ENCODE data around the gene HES3. TPM values are rescaled to one million over a fixed set of nuclear protein-coding genes. Genes with fewer than 3 reads are reported as not detected.

The HES3 gene
- total RNA-seq, 1 experiment from 2014 or later, result not detected

GRCh38 chr1:6271006-6271405, 27.0 kb downstream of the HES3 start:
- H3K27ac ChIP-seq, result peak overlapping the region; percentile 89
- peaks cover 59% of the 10 kb centered on the region for H3K4me1 ChIP-seq
- H3K36me3 ChIP-seq, result no peaks in the 10 kb centered on the region
- no peaks in the 10 kb centered on the region for H3K27me3 ChIP-seq
- H3K4me3 ChIP-seq, result no peak overlapping the region
- DNase-seq, result peak in 1 of 2 experiments; percentile 40
- H3K9me3 ChIP-seq (replicated peaks), result no peaks in the 10 kb centered on the region

GRCh38 chr1:6271554-6271953, 27.6 kb downstream of the HES3 start:
- Histone ChIP-seq H3K36me3 (no peaks in the 10 kb centered on the region), H3K4me1 (peaks cover 64% of the 10 kb centered on the region), H3K27me3 (no peaks in the 10 kb centered on the region), H3K9me3 (replicated peaks) (no peaks in the 10 kb centered on the region), H3K27ac (peak overlapping the region; percentile 89), H3K4me3 (no peak overlapping the region)
- DNase-seq, result peak; percentile 90 to 95

- H3K4me1 ChIP-seq, result peaks cover 68% of the 10 kb centered on the region
- H3K9me3 ChIP-seq (replicated peaks), result no peaks in the 10 kb centered on the region
- H3K4me3 ChIP-seq, result no peak overlapping the region
- no peaks in the 10 kb centered on the region for H3K36me3 ChIP-seq
- no peak for DNase-seq
- H3K27ac ChIP-seq, result no peak overlapping the region; the same call in 1 of the 2 replicates
- no peaks in the 10 kb centered on the region for H3K27me3 ChIP-seq
These were observed 28.5 kb downstream of the HES3 start for GRCh38 chr1:6272452-6272851.

GRCh38 chr1:6272868-6273267, 28.9 kb downstream of the HES3 start:
- H3K9me3 ChIP-seq (replicated peaks), result no peaks in the 10 kb centered on the region
- H3K27ac ChIP-seq, result no peak overlapping the region; the same call in 1 of the 2 replicates
- DNase-seq, result no peak
- no peaks in the 10 kb centered on the region for H3K27me3 ChIP-seq
- no peaks in the 10 kb centered on the region for H3K36me3 ChIP-seq
- no peak overlapping the region for H3K4me3 ChIP-seq
- peaks cover 68% of the 10 kb centered on the region for H3K4me1 ChIP-seq

- peak in 1 of 2 experiments; percentile 58 for DNase-seq
- Histone ChIP-seq H3K4me1 (peaks cover 67% of the 10 kb centered on the region), H3K27ac (no peak overlapping the region)
These were observed 29.5 kb downstream of the HES3 start for GRCh38 chr1:6273380-6273891.

GRCh38 chr1:6274102-6274501, 30.1 kb downstream of the HES3 start:
- Histone ChIP-seq H3K27ac (no peak overlapping the region), H3K9me3 (replicated peaks) (no peaks in the 10 kb centered on the region), H3K4me1 (peaks cover 60% of the 10 kb centered on the region), H3K27me3 (no peaks in the 10 kb centered on the region), H3K36me3 (no peaks in the 10 kb centered on the region), H3K4me3 (no peak overlapping the region)
- no peak for DNase-seq

More at GRCh38 chr1:6273380-6273891, 29.5 kb downstream of the HES3 start:
- Histone ChIP-seq H3K9me3 (replicated peaks) (no peaks in the 10 kb centered on the region), H3K4me3 (no peak overlapping the region), H3K36me3 (no peaks in the 10 kb centered on the region), H3K27me3 (no peaks in the 10 kb centered on the region)

- H3K9me3 ChIP-seq (replicated peaks), result no peaks in the 10 kb centered on the region
- no peak overlapping the region for H3K4me3 ChIP-seq
- peaks cover 54% of the 10 kb centered on the region for H3K4me1 ChIP-seq
- H3K27me3 ChIP-seq, result no peaks in the 10 kb centered on the region
- DNase-seq, result no peak
- no peak overlapping the region for H3K27ac ChIP-seq
- H3K36me3 ChIP-seq, result no peaks in the 10 kb centered on the region
These were observed 30.7 kb downstream of the HES3 start for GRCh38 chr1:6274622-6275139.

GRCh38 chr1:6275826-6276782, 32.1 kb downstream of the HES3 start:
- H3K36me3 ChIP-seq, result no peaks in the 10 kb centered on the region
- H3K4me3 ChIP-seq, result peak overlapping the region; percentile 45
- no peaks in the 10 kb centered on the region for H3K27me3 ChIP-seq
- no peaks in the 10 kb centered on the region for H3K9me3 ChIP-seq (replicated peaks)
- DNase-seq, result peak; percentile 89 to 91
- H3K4me1 ChIP-seq, result peaks cover 40% of the 10 kb centered on the region
- H3K27ac ChIP-seq, result peak overlapping the region; percentile 74

- H3K27ac ChIP-seq, result no peak overlapping the region
- peaks cover 37% of the 10 kb centered on the region for H3K4me1 ChIP-seq
- no peaks in the 10 kb centered on the region for H3K9me3 ChIP-seq (replicated peaks)
- no peak for DNase-seq
- H3K36me3 ChIP-seq, result no peaks in the 10 kb centered on the region
- no peaks in the 10 kb centered on the region for H3K27me3 ChIP-seq
- no peak overlapping the region for H3K4me3 ChIP-seq
These were observed 33.0 kb downstream of the HES3 start for GRCh38 chr1:6276811-6277555.

- H3K27me3 ChIP-seq, result no peaks in the 10 kb centered on the region
- H3K4me1 ChIP-seq, result peaks cover 24% of the 10 kb centered on the region
- no peak overlapping the region for H3K4me3 ChIP-seq
- no peaks in the 10 kb centered on the region for H3K36me3 ChIP-seq
- H3K27ac ChIP-seq, result no peak overlapping the region
- H3K9me3 ChIP-seq (replicated peaks), result no peaks in the 10 kb centered on the region
- no peak for DNase-seq
These were observed 34.3 kb downstream of the HES3 start for GRCh38 chr1:6278263-6278662.

GRCh38 chr1:6279066-6279465, 35.1 kb downstream of the HES3 start:
- H3K4me3 ChIP-seq, result no peak overlapping the region
- peaks cover 22% of the 10 kb centered on the region for H3K4me1 ChIP-seq
- H3K27ac ChIP-seq, result no peak overlapping the region
- H3K27me3 ChIP-seq, result no peaks in the 10 kb centered on the region
- no peak for DNase-seq
- H3K9me3 ChIP-seq (replicated peaks), result no peaks in the 10 kb centered on the region
- H3K36me3 ChIP-seq, result no peaks in the 10 kb centered on the region

GRCh38 chr1:6279613-6280383, 35.8 kb downstream of the HES3 start:
- H3K4me1 ChIP-seq, result peaks cover 22% of the 10 kb centered on the region

GRCh38 chr1:6280761-6281451, 36.9 kb downstream of the HES3 start:
- Histone ChIP-seq H3K27ac (no peak overlapping the region), H3K4me1 (peaks cover 15% of the 10 kb centered on the region), H3K9me3 (replicated peaks) (no peaks in the 10 kb centered on the region), H3K27me3 (no peaks in the 10 kb centered on the region), H3K4me3 (no peak overlapping the region), H3K36me3 (no peaks in the 10 kb centered on the region)
- peak in 1 of 2 experiments; percentile 52 for DNase-seq

More at GRCh38 chr1:6279613-6280383, 35.8 kb downstream of the HES3 start:
- no peaks in the 10 kb centered on the region for H3K36me3 ChIP-seq
- H3K27me3 ChIP-seq, result no peaks in the 10 kb centered on the region
- DNase-seq, result no peak
- H3K27ac ChIP-seq, result no peak overlapping the region
- no peaks in the 10 kb centered on the region for H3K9me3 ChIP-seq (replicated peaks)
- no peak overlapping the region for H3K4me3 ChIP-seq

All from SJCRH30 (cell line).